ENCODE measurements around the gene ATP5MG. TPM values are rescaled to one million over a fixed set of nuclear protein-coding genes. Genes with fewer than 3 reads are reported as not detected.

ATP5MG gene
- total and polyA plus RNA-seq, 2 donors (not counting 1 experiment from before 2014, with no cell fraction given) = 118 to 142 TPM

- Histone ChIP-seq H3K36me3 (replicated peaks in 1 of 2; ENCODE audit: control extremely low read depth in 1 of 2, control insufficient read depth in 1 of 2, extremely low read depth in 1 of 2, insufficient read depth in 2 of 2, low read length in 1 of 2) (peaks cover 0 to 11% of the 10 kb centered on the region in 2 experiments), H3K4me1 (ENCODE audit: control insufficient read depth in 2 of 2, insufficient read depth in 2 of 2, low read length in 2 of 2) (peaks cover 33 to 56% of the 10 kb centered on the region in 2 donors), H3K79me2 (ENCODE audit: control insufficient read depth, insufficient read depth, low read length) (peaks cover 100% of the 10 kb centered on the region), H2AFZ (ENCODE audit: insufficient read depth, low read depth, low read length, poor library complexity, severe bottlenecking) (no peak overlapping the region), H3K9ac (ENCODE audit: low read length) (no peak overlapping the region), H3K27me3 (replicated peaks in 1 of 4; ENCODE audit: control extremely low read depth in 1 of 4, control insufficient read depth in 3 of 4, insufficient read depth in 4 of 4, low read length in 3 of 4) (no peaks in the 10 kb centered on the region), H4K20me1 (ENCODE audit: control insufficient read depth, insufficient read depth, low read length, poor library complexity, severe bottlenecking) (peaks cover 96% of the 10 kb centered on the region), H3K9me3 (ENCODE audit: control extremely low read depth in 1 of 3, control insufficient read depth in 2 of 3, insufficient read depth in 1 of 3, low read length in 2 of 3) (no peaks in the 10 kb centered on the region), H3K4me2 (replicated peaks; ENCODE audit: low read depth, low read length, poor library complexity, severe bottlenecking) (peak overlapping the region; percentile 23), H3K27ac (ENCODE audit: low read length in 2 of 2) (peak overlapping the region in 1 of 2 donors; percentile 11), H3K4me3 (ENCODE audit: control extremely low read depth in 1 of 5, extremely low read depth in 1 of 5, insufficient read depth in 1 of 5, low read depth in 2 of 5, low read length in 4 of 5) (no peak overlapping the region)
- no peaks in the 10 kb centered on the region for H3K9me3 Mint-ChIP-seq (ENCODE audit: insufficient read depth)
- ChIA-PET POLR2A (interaction anchor here (0.9 kb wide), 1 partner anchor 8 kb away, joined by 7 read pairs; no protein-coding TSS in a partner anchor), CTCF (interaction anchor here (1.0 to 2.2 kb wide), 5 partner anchors 8 to 245 kb away, joined by 3 to 7 read pairs (median 3); partner anchors contain the start of gene KMT2A)
- peak; percentile 24 for ATAC-seq (ENCODE audit: low read depth)
- H3K4me3 Mint-ChIP-seq = peak overlapping the region; percentile 63
- H3K4me1 Mint-ChIP-seq = peaks cover 83% of the 10 kb centered on the region
- WGBS (ENCODE audit: insufficient coverage) = no CpG with 5 or more reads among the region's 2 CpGs
- no peaks in the 10 kb centered on the region for H3K27me3 Mint-ChIP-seq
- intact Hi-C loops (cut with micrococcal nuclease) = loop anchor here (1.0 kb wide), 1 partner anchor 8 kb away; no protein-coding TSS in a partner anchor
- TF ChIP-seq EZH2 (IDR thresholded peaks at IDR 0.05; ENCODE audit: borderline replicate concordance, insufficient read depth, low read depth, low read length, poor library complexity, severe bottlenecking) = no peak
- TF ChIP-seq, protein P1, sequence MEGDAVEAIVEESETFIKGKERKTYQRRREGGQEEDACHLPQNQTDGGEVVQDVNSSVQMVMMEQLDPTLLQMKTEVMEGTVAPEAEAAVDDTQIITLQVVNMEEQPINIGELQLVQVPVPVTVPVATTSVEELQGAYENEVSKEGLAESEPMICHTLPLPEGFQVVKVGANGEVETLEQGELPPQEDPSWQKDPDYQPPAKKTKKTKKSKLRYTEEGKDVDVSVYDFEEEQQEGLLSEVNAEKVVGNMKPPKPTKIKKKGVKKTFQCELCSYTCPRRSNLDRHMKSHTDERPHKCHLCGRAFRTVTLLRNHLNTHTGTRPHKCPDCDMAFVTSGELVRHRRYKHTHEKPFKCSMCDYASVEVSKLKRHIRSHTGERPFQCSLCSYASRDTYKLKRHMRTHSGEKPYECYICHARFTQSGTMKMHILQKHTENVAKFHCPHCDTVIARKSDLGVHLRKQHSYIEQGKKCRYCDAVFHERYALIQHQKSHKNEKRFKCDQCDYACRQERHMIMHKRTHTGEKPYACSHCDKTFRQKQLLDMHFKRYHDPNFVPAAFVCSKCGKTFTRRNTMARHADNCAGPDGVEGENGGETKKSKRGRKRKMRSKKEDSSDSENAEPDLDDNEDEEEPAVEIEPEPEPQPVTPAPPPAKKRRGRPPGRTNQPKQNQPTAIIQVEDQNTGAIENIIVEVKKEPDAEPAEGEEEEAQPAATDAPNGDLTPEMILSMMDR (IDR thresholded peaks at IDR 0.05) = no peak
- peak overlapping the region; percentile 73 for H3K27ac Mint-ChIP-seq
- peak; percentile 15 for DNase-seq
These were observed 42.3 kb downstream of the ATP5MG start for GRCh38 chr11:118443590-118444218.

- H3K27ac ChIP-seq (ENCODE audit: low read length in 2 of 2) = no peak overlapping the region
- no peaks in the 10 kb centered on the region for H3K9me3 ChIP-seq (ENCODE audit: control extremely low read depth in 1 of 3, control insufficient read depth in 2 of 3, insufficient read depth in 1 of 3, low read length in 2 of 3)
- no peak overlapping the region for H3K27ac Mint-ChIP-seq
- no peak for TF ChIP-seq EZH2 (IDR thresholded peaks at IDR 0.05; ENCODE audit: borderline replicate concordance, insufficient read depth, low read depth, low read length, poor library complexity, severe bottlenecking)
- TF ChIP-seq, protein P1 (IDR thresholded peaks at IDR 0.05) = no peak
- ChIA-PET POLR2A (no interaction called here), CTCF (interaction anchor here (1.1 kb wide), 1 partner anchor 29 kb away, joined by 4 read pairs; no protein-coding TSS in a partner anchor)
- no peak overlapping the region for H3K4me3 ChIP-seq (ENCODE audit: control extremely low read depth in 1 of 5, extremely low read depth in 1 of 5, insufficient read depth in 1 of 5, low read depth in 2 of 5, low read length in 4 of 5)
- no peaks in the 10 kb centered on the region for H3K27me3 ChIP-seq (replicated peaks in 1 of 4; ENCODE audit: control extremely low read depth in 1 of 4, control insufficient read depth in 3 of 4, insufficient read depth in 4 of 4, low read length in 3 of 4)
- H3K4me3 Mint-ChIP-seq = no peak overlapping the region
- WGBS (ENCODE audit: insufficient coverage) = no CpG with 5 or more reads among the region's 4 CpGs
- DNase-seq = no peak
- peaks cover 100% of the 10 kb centered on the region for H3K79me2 ChIP-seq (ENCODE audit: control insufficient read depth, insufficient read depth, low read length)
- no peak for ATAC-seq (ENCODE audit: low read depth)
- H2AFZ ChIP-seq (ENCODE audit: insufficient read depth, low read depth, low read length, poor library complexity, severe bottlenecking) = no peak overlapping the region
- no peak overlapping the region for H3K4me2 ChIP-seq (replicated peaks; ENCODE audit: low read depth, low read length, poor library complexity, severe bottlenecking)
- H3K4me1 Mint-ChIP-seq = peaks cover 60% of the 10 kb centered on the region
- peaks cover 0 to 9% of the 10 kb centered on the region in 2 experiments for H3K36me3 ChIP-seq (replicated peaks in 1 of 2; ENCODE audit: control extremely low read depth in 1 of 2, control insufficient read depth in 1 of 2, extremely low read depth in 1 of 2, insufficient read depth in 2 of 2, low read length in 1 of 2)
- no peaks in the 10 kb centered on the region for H3K27me3 Mint-ChIP-seq
- no peak overlapping the region for H3K9ac ChIP-seq (ENCODE audit: low read length)
- intact Hi-C loops (cut with micrococcal nuclease) = no loop called here
- peaks cover 18 to 28% of the 10 kb centered on the region in 2 donors for H3K4me1 ChIP-seq (ENCODE audit: control insufficient read depth in 2 of 2, insufficient read depth in 2 of 2, low read length in 2 of 2)
- peaks cover 96% of the 10 kb centered on the region for H4K20me1 ChIP-seq (ENCODE audit: control insufficient read depth, insufficient read depth, low read length, poor library complexity, severe bottlenecking)
- H3K9me3 Mint-ChIP-seq (ENCODE audit: insufficient read depth) = no peaks in the 10 kb centered on the region
These were observed 46.0 kb downstream of the ATP5MG start for GRCh38 chr11:118447423-118447822.
